NCI-H1417 (cell line): ENCODE data around the gene KLHL15.
A peak's percentile ranks its signal among the peaks of the same experiment; 100 is the strongest.

Experiments used
- DNase-seq, 3 experiments: peaks; one replicate each; lab custom pipeline; 2025; lab: John Stamatoyannopoulos, UW

KLHL15 gene

GRCh38 chrX:23952391-23952790 lies 74.6 kb downstream of the KLHL15 start:
- DNase-seq = no peak

- DNase-seq = no peak
Observed at GRCh38 chrX:23945206-23945605, 81.8 kb downstream of the KLHL15 start.

- peak in 1 of 3 experiments; percentile 54 for DNase-seq
Observed at GRCh38 chrX:23944234-23944633, 82.8 kb downstream of the KLHL15 start.

- no peak for DNase-seq
Observed at GRCh38 chrX:23939203-23939602, 87.8 kb downstream of the KLHL15 start.

- no peak for DNase-seq
Observed at GRCh38 chrX:23938690-23939089, 88.3 kb downstream of the KLHL15 start.

GRCh38 chrX:23937100-23937499 lies 89.9 kb downstream of the KLHL15 start:
- no peak for DNase-seq

- no peak for DNase-seq
Observed at GRCh38 chrX:23936180-23936579, 90.8 kb downstream of the KLHL15 start.

GRCh38 chrX:23935106-23935505 lies 91.9 kb downstream of the KLHL15 start:
- no peak for DNase-seq
